Neuronal stem cell (in vitro differentiated cells): ENCODE results near the gene CYP26A1.

Experiments
- DNase-seq: peaks from one replicate; pipeline ENCODE4 v3.0.0-alpha.2; 2013; ENCODE audit warnings: low spot score
- H2AFZ ChIP-seq: one replicate; pipeline ENCODE4 v1.6.1; 2013; ENCODE audit warnings: mild to moderate bottlenecking, low read length, inconsistent platforms
- H2AK5ac ChIP-seq: 2 replicates; pipeline ENCODE4 v1.6.1; 2013; ENCODE audit warnings: low read depth, mild to moderate bottlenecking, inconsistent platforms, low read length, moderate library complexity, mixed read lengths
- H2BK120ac ChIP-seq: 2 replicates; pipeline ENCODE4 v1.6.1; 2013; ENCODE audit warnings: low read depth, mild to moderate bottlenecking, inconsistent platforms, low read length, moderate library complexity, mixed read lengths
- H2BK12ac ChIP-seq: one replicate; pipeline ENCODE4 v1.6.1; 2013; ENCODE audit warnings: low read length, inconsistent platforms
- H2BK15ac ChIP-seq: 2 replicates; pipeline ENCODE4 v1.6.1; 2013; ENCODE audit warnings: mild to moderate bottlenecking, low read length, inconsistent platforms, mixed read lengths
- H2BK5ac ChIP-seq: one replicate; pipeline ENCODE4 v1.6.1; 2013; ENCODE audit warnings: inconsistent platforms, mild to moderate bottlenecking, low read length, moderate library complexity
- H3K14ac ChIP-seq: one replicate; pipeline ENCODE4 v1.6.1; 2013; ENCODE audit warnings: low read length, inconsistent platforms
- H3K18ac ChIP-seq: 2 replicates; pipeline ENCODE4 v1.6.1; 2013; ENCODE audit warnings: low read length, inconsistent platforms
- H3K23ac ChIP-seq: 2 replicates; pipeline ENCODE4 v1.6.1; 2013; ENCODE audit warnings: low read depth, mild to moderate bottlenecking, mixed read lengths, low read length, inconsistent platforms; ENCODE audit not compliant: poor library complexity
- H3K27ac ChIP-seq: replicated peaks from 3 replicates; pipeline ENCODE4 v1.5.1; 2013; ENCODE audit warnings: low read length, inconsistent platforms
- H3K27me3 ChIP-seq, 3 experiments: 2 replicates each; pipeline ENCODE4 v1.6.1; 2013; ENCODE audit warnings: low read length in 3 of 3, mild to moderate bottlenecking in 2 of 3, inconsistent platforms in 1 of 3, low read depth in 1 of 3, mixed read lengths in 1 of 3, moderate library complexity in 1 of 3; ENCODE audit not compliant: control insufficient read depth in 3 of 3, insufficient read depth in 3 of 3
- H3K36me3 ChIP-seq, 2 donors: replicated peaks in 1 of 2; 2 replicates each; pipeline ENCODE4 v1.6.1; 2013; ENCODE audit warnings: low read length in 2 of 2; ENCODE audit not compliant: control insufficient read depth in 2 of 2, insufficient read depth in 2 of 2
- H3K4ac ChIP-seq: 2 replicates; pipeline ENCODE4 v1.6.1; 2013; ENCODE audit warnings: inconsistent platforms, mild to moderate bottlenecking, low read length, moderate library complexity
- H3K4me1 ChIP-seq, 2 donors: 1 replicate in 1 of 2; 2 replicates in 1 of 2; pipeline ENCODE4 v1.6.1; 2013; ENCODE audit warnings: low read length in 2 of 2, low read depth in 1 of 2; ENCODE audit not compliant: control insufficient read depth in 2 of 2, insufficient read depth in 1 of 2
- H3K4me2 ChIP-seq: one replicate; pipeline ENCODE4 v1.6.1; 2013; ENCODE audit warnings: mild to moderate bottlenecking, low read length, inconsistent platforms; ENCODE audit not compliant: insufficient read depth, poor library complexity, severe bottlenecking
- H3K4me3 ChIP-seq, 2 donors: 2 replicates each; pipeline ENCODE4 v1.5.1; 2013; ENCODE audit warnings: low read length in 2 of 2, mild to moderate bottlenecking in 2 of 2, inconsistent platforms in 1 of 2, moderate library complexity in 1 of 2
- H3K79me1 ChIP-seq: one replicate; pipeline ENCODE4 v1.6.1; 2013; ENCODE audit warnings: low read depth, mild to moderate bottlenecking, inconsistent platforms, low read length, moderate library complexity
- H3K9ac ChIP-seq: one replicate; pipeline ENCODE4 v1.6.1; 2013; ENCODE audit warnings: mild to moderate bottlenecking, low read depth, low read length, inconsistent platforms; ENCODE audit not compliant: poor library complexity
- H3K9me3 ChIP-seq, 2 donors: replicated peaks in 1 of 2; 2 replicates each; pipeline versions ENCODE3 to v1.6.1; 2013; ENCODE audit warnings: low read length in 2 of 2, mild to moderate bottlenecking in 2 of 2, inconsistent platforms in 1 of 2, low read depth in 1 of 2, mixed read lengths in 1 of 2, moderate library complexity in 1 of 2; ENCODE audit not compliant: control insufficient read depth in 2 of 2, insufficient read depth in 1 of 2
- H4K8ac ChIP-seq: one replicate; pipeline ENCODE4 v1.6.1; 2013; ENCODE audit warnings: low read depth, mild to moderate bottlenecking, inconsistent platforms, low read length, moderate library complexity
- H4K91ac ChIP-seq: one replicate; pipeline ENCODE4 v1.6.1; 2013; ENCODE audit warnings: low read length, low read depth, mild to moderate bottlenecking, inconsistent platforms; ENCODE audit not compliant: poor library complexity
- WGBS, 2 donors: extraction: QIAGEN DNeasy Blood & Tissue Kit; methylation state at CpG; one replicate each; pipeline ENCODE4 v1.1.7; 2013; ENCODE audit warnings: missing lambda C conversion rate in 2 of 2, mixed read lengths in 1 of 2; ENCODE audit not compliant: insufficient read length in 2 of 2, insufficient replicate concordance in 1 of 2; ENCODE audit errors: extremely low coverage in 2 of 2; 5-methylcytosine and 5-hydroxymethylcytosine counted together

CYP26A1 gene

GRCh38 chr10:93059975-93060886 lies 13.5 kb upstream of the CYP26A1 start, which contains the start of gene CYP26C1:
CYP26C1 (plus strand) TSS chr10:93060798; CDS start chr10:93061264, 466 bp downstream.
- Histone ChIP-seq H3K9me3 (peaks cover 7 to 24% of the 10 kb centered on the region in 2 donors), H3K27me3 (peaks cover 0 to 59% (median 44%) of the 10 kb centered on the region in 3 experiments), H3K14ac (no peak within 1 kb of the TSS), H3K23ac (peak within 1 kb of the TSS; percentile 75), H3K4ac (no peak within 1 kb of the TSS), H3K9ac (no peak within 1 kb of the TSS), H2BK12ac (no peak within 1 kb of the TSS), H3K4me1 (peaks cover 0 to 4% of the 10 kb centered on the region in 2 donors), H4K8ac (peak within 1 kb of the TSS; percentile 49), H3K36me3 (peaks cover 2 to 38% of the 10 kb centered on the region in 2 donors), H2BK15ac (no peak within 1 kb of the TSS), H2AFZ (no peak within 1 kb of the TSS), H2AK5ac (no peak within 1 kb of the TSS), H3K18ac (peak within 1 kb of the TSS; percentile 81), H3K4me3 (peak within 1 kb of the TSS in 1 of 2 donors; percentile 21), H3K79me1 (no peaks in the 10 kb centered on the region), H4K91ac (no peak within 1 kb of the TSS), H3K27ac (no peak within 1 kb of the TSS), H3K4me2 (peak within 1 kb of the TSS; percentile 52), H2BK120ac (no peak within 1 kb of the TSS), H2BK5ac (no peak within 1 kb of the TSS)
- WGBS, 2 donors, result no CpG with 5 or more reads among the region's 67 CpGs
- no peak for DNase-seq

GRCh38 chr10:93060887-93061593 lies 12.7 kb upstream of the CYP26A1 start:
- H3K79me1 ChIP-seq, result no peaks in the 10 kb centered on the region
- peaks cover 2 to 38% of the 10 kb centered on the region in 2 donors for H3K36me3 ChIP-seq
- no peak overlapping the region for H2BK12ac ChIP-seq
- H3K9ac ChIP-seq, result no peak overlapping the region
- no peak overlapping the region for H2BK120ac ChIP-seq
- H2AFZ ChIP-seq, result no peak overlapping the region
- no peak overlapping the region for H3K4ac ChIP-seq
- no peak overlapping the region for H2AK5ac ChIP-seq
- peak overlapping the region; percentile 49 for H4K8ac ChIP-seq
- H3K14ac ChIP-seq, result no peak overlapping the region
- H4K91ac ChIP-seq, result no peak overlapping the region
- no peak overlapping the region for H2BK5ac ChIP-seq
- no peak for DNase-seq
- H3K4me3 ChIP-seq, result peak overlapping the region in 1 of 2 donors; percentile 21
- H3K9me3 ChIP-seq, result peaks cover 7 to 24% of the 10 kb centered on the region in 2 donors
- H3K27me3 ChIP-seq, result peaks cover 0 to 67% (median 51%) of the 10 kb centered on the region in 3 experiments
- no peak overlapping the region for H2BK15ac ChIP-seq
- no peak overlapping the region for H3K27ac ChIP-seq
- H3K4me2 ChIP-seq, result peak overlapping the region; percentile 52
- peak overlapping the region; percentile 81 for H3K18ac ChIP-seq
- H3K4me1 ChIP-seq, result peaks cover 0 to 6% of the 10 kb centered on the region in 2 donors
- no CpG with 5 or more reads among the region's 45 CpGs for WGBS, 2 donors
- H3K23ac ChIP-seq, result peak overlapping the region; percentile 75

DNA sequence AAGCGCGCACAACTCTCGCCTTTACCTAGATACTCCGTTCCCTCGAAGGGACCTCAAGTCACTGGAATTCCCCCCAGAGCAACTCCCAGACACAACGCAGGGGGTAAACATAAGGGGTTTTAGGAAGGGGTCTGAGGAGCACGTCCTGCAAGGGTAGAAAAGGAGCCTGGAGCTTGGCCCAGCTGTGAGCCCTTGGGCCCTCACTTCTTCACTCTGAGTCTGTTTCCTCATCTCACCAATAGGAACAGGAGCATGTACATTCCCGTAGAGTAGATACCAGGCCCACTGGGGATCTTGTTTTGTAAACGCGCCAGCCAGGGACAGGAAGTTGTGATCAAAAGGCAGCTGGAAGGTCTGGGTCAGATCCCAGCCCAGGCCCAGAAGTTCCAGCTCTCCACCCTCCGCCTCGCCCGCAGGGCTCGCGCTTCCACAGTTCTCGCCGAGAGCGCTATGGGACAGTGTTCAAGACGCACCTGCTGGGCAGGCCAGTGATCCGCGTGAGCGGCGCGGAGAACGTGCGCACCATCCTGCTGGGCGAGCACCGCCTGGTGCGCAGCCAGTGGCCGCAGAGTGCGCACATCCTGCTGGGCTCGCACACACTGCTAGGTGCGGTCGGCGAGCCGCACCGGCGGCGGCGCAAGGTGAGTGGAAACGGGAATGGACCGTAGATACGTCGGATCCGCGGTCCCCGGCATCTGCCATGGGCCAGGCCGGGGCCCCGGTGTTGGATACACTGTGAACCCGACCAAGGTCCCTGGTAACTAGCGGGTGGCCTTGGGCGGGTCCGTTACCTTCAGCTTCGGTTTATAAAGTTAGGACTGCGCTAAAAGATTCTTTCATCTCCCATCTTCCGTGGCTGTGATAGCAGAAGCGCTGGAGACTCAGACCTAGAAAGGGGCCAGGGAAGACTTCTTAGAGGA lies 11.8 kb upstream of the CYP26A1 start:
- Histone ChIP-seq H3K27me3 (peaks cover 0 to 75% (median 59%) of the 10 kb centered on the region in 3 experiments), H2BK5ac (no peak overlapping the region), H4K91ac (no peak overlapping the region), H2AFZ (no peak overlapping the region), H2AK5ac (no peak overlapping the region), H3K9ac (no peak overlapping the region), H3K14ac (no peak overlapping the region), H2BK15ac (no peak overlapping the region), H3K4me2 (peak overlapping the region; percentile 47), H3K23ac (peak overlapping the region; percentile 75), H2BK120ac (no peak overlapping the region), H3K4me1 (peaks cover 0 to 6% of the 10 kb centered on the region in 2 donors), H3K27ac (no peak overlapping the region), H3K4me3 (no peak overlapping the region), H3K36me3 (peaks cover 2 to 38% of the 10 kb centered on the region in 2 donors), H3K79me1 (no peaks in the 10 kb centered on the region), H2BK12ac (peak overlapping the region; percentile 64), H3K4ac (no peak overlapping the region), H4K8ac (no peak overlapping the region), H3K9me3 (peaks cover 7 to 24% of the 10 kb centered on the region in 2 donors), H3K18ac (peak overlapping the region; percentile 5)
- no peak for DNase-seq
- no CpG with 5 or more reads among the region's 57 CpGs for WGBS, 2 donors
